ENCODE data around the gene RPL10.
A peak's percentile ranks its signal among the peaks of the same experiment; 100 is the strongest.

Gene RPL10

GRCh38 chrX:154373340-154374306 is 24.6 kb upstream of the RPL10 start:
- H3K9me3 Mint-ChIP-seq = peaks cover 37% of the 10 kb centered on the region
- H3K27ac Mint-ChIP-seq = no peak overlapping the region
- H3K27me3 Mint-ChIP-seq (ENCODE audit: low read depth, poor library complexity) = no peaks in the 10 kb centered on the region
- peaks cover 14% of the 10 kb centered on the region for H3K4me1 Mint-ChIP-seq
- peak overlapping the region; percentile 65 for H3K4me3 Mint-ChIP-seq
- peak; percentile 65 for DNase-seq
- peak; percentile 34 for TF ChIP-seq CTCF (IDR thresholded peaks at IDR 0.05)
- no peaks in the 10 kb centered on the region for H3K36me3 Mint-ChIP-seq (ENCODE audit: low read depth)

- Mint-ChIP-seq H3K27ac (no peak within 1 kb of the TSS), H3K9me3 (peaks cover 37% of the 10 kb centered on the region), H3K27me3 (ENCODE audit: low read depth, poor library complexity) (no peaks in the 10 kb centered on the region), H3K36me3 (ENCODE audit: low read depth) (no peaks in the 10 kb centered on the region), H3K4me1 (peaks cover 14% of the 10 kb centered on the region), H3K4me3 (peak within 1 kb of the TSS; percentile 65)
- TF ChIP-seq CTCF (IDR thresholded peaks at IDR 0.05) = no peak
- peak; percentile 64 for DNase-seq
Measured at GRCh38 chrX:154374313-154375155, 23.6 kb upstream of the RPL10 start, which contains the start of gene FLNA. Gene FLNA (minus strand): TSS chrX:154374634. CDS start chrX:154371245, 3,389 bp downstream.

GRCh38 chrX:154375156-154375504 is 23.0 kb upstream of the RPL10 start:
- peaks cover 36% of the 10 kb centered on the region for H3K9me3 Mint-ChIP-seq
- no peaks in the 10 kb centered on the region for H3K27me3 Mint-ChIP-seq (ENCODE audit: low read depth, poor library complexity)
- no peak for TF ChIP-seq CTCF (IDR thresholded peaks at IDR 0.05)
- no peaks in the 10 kb centered on the region for H3K36me3 Mint-ChIP-seq (ENCODE audit: low read depth)
- peak overlapping the region; percentile 8 for H3K4me3 Mint-ChIP-seq
- H3K27ac Mint-ChIP-seq = no peak overlapping the region
- no peak for DNase-seq
- H3K4me1 Mint-ChIP-seq = peaks cover 17% of the 10 kb centered on the region

- DNase-seq = no peak
- no peak for TF ChIP-seq CTCF (IDR thresholded peaks at IDR 0.05)
- H3K9me3 Mint-ChIP-seq = peaks cover 42% of the 10 kb centered on the region
- no peak overlapping the region for H3K4me3 Mint-ChIP-seq
- peaks cover 4% of the 10 kb centered on the region for H3K36me3 Mint-ChIP-seq (ENCODE audit: low read depth)
- H3K4me1 Mint-ChIP-seq = peaks cover 27% of the 10 kb centered on the region
- H3K27me3 Mint-ChIP-seq (ENCODE audit: low read depth, poor library complexity) = peaks cover 3% of the 10 kb centered on the region
- H3K27ac Mint-ChIP-seq = no peak overlapping the region
Measured at GRCh38 chrX:154376774-154377173, 21.4 kb upstream of the RPL10 start.

GRCh38 chrX:154378059-154378798 is 19.9 kb upstream of the RPL10 start:
- Mint-ChIP-seq H3K4me1 (peaks cover 27% of the 10 kb centered on the region), H3K27me3 (ENCODE audit: low read depth, poor library complexity) (peaks cover 3% of the 10 kb centered on the region), H3K27ac (no peak overlapping the region), H3K9me3 (peaks cover 38% of the 10 kb centered on the region), H3K36me3 (ENCODE audit: low read depth) (peaks cover 4% of the 10 kb centered on the region), H3K4me3 (peak overlapping the region; percentile 52)
- DNase-seq = no peak
- TF ChIP-seq CTCF (IDR thresholded peaks at IDR 0.05) = no peak

All from nephron progenitor cell (in vitro differentiated cells).